Measurements from ENCODE around the gene LEP. TPM values are rescaled to one million over a fixed set of nuclear protein-coding genes. Genes with fewer than 3 reads are reported as not detected.

Gene LEP
- total RNA-seq, 1 experiment from 2014 or later = not detected

- Histone ChIP-seq H3K4me1 (peaks cover 8% of the 10 kb centered on the region), H3K4me3 (ENCODE audit: low read depth, low read length) (no peak overlapping the region), H3K9me3 (peaks cover 3% of the 10 kb centered on the region; the same call in 1 of the 2 replicates), H3K27me3 (replicated peaks; ENCODE audit: control insufficient read depth, insufficient read depth, low read length) (no peaks in the 10 kb centered on the region), H3K36me3 (ENCODE audit: control insufficient read depth, insufficient read depth, low read length) (no peaks in the 10 kb centered on the region)
- POLR2A ChIA-PET = no interaction called here
- CTCF ChIA-PET = no interaction called here
- BruUV-seq (replicated peaks) = no TSS peak
- DNase-seq = no peak
- intact Hi-C loops (cut with micrococcal nuclease; ENCODE audit: unreplicated experiment) = loop anchor here (5.0 kb wide), 1 partner anchor 42 kb away; no protein-coding TSS in a partner anchor
- no peak overlapping the region for H3K4me3 Mint-ChIP-seq (ENCODE audit: unreplicated experiment)
- no peak overlapping the region for H3K27ac Mint-ChIP-seq (ENCODE audit: unreplicated experiment)
- TF ChIP-seq CTCF (IDR thresholded peaks at IDR 0.05; ENCODE audit: insufficient read depth in 1 of 2, low read depth in 1 of 2, low read length in 1 of 2, severe bottlenecking in 1 of 2, unreplicated experiment in 1 of 2) = no peak
- peaks cover 6% of the 10 kb centered on the region for H3K4me1 Mint-ChIP-seq (ENCODE audit: low read depth, unreplicated experiment)
- no peaks in the 10 kb centered on the region for H3K27me3 Mint-ChIP-seq (ENCODE audit: insufficient read depth, unreplicated experiment)
- peaks cover 9% of the 10 kb centered on the region for H3K9me3 Mint-ChIP-seq (ENCODE audit: unreplicated experiment)
- no peaks in the 10 kb centered on the region for H3K36me3 Mint-ChIP-seq (ENCODE audit: insufficient read depth, unreplicated experiment)
These were observed 58.1 kb downstream of the LEP start for GRCh38 chr7:128299109-128299607.

DNA sequence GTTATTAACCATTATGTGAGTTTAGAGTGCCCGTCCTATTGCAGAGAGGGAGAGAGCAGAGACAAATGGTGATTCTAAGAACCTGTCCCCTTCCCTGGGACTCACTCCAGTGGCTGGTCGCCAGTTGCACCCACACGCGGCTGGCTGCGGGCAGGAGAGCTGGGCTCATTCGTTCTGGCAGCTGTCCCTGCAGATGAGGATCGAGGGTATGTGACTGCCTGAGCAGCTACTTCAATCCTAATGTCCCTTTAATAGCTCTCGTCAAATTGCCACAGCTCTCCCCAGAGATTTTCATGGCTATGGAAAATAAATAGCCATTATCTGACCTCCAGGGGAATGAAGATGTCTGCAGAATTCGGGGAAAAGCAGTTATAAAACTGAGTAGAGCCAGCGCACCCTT lies 61.1 kb downstream of the LEP start:
- Histone ChIP-seq H3K9me3 (peaks cover 3% of the 10 kb centered on the region; the same call in 1 of the 2 replicates), H3K4me1 (peaks cover 8% of the 10 kb centered on the region), H3K4me3 (ENCODE audit: low read depth, low read length) (no peak overlapping the region), H3K27me3 (replicated peaks; ENCODE audit: control insufficient read depth, insufficient read depth, low read length) (no peaks in the 10 kb centered on the region), H3K36me3 (ENCODE audit: control insufficient read depth, insufficient read depth, low read length) (no peaks in the 10 kb centered on the region)
- Mint-ChIP-seq H3K4me3 (ENCODE audit: unreplicated experiment) (no peak overlapping the region), H3K27ac (ENCODE audit: unreplicated experiment) (no peak overlapping the region), H3K4me1 (ENCODE audit: low read depth, unreplicated experiment) (peaks cover 6% of the 10 kb centered on the region), H3K27me3 (ENCODE audit: insufficient read depth, unreplicated experiment) (no peaks in the 10 kb centered on the region), H3K36me3 (ENCODE audit: insufficient read depth, unreplicated experiment) (peaks cover 25% of the 10 kb centered on the region), H3K9me3 (ENCODE audit: unreplicated experiment) (peaks cover 9% of the 10 kb centered on the region)
- ChIA-PET CTCF (interaction anchor here (1.5 kb wide), 1 partner anchor 86 kb away, joined by 3 read pairs; no protein-coding TSS in a partner anchor), POLR2A (no interaction called here)
- DNase-seq = no peak
- intact Hi-C loops (cut with micrococcal nuclease; ENCODE audit: unreplicated experiment) = no loop called here
- no peak for TF ChIP-seq CTCF (IDR thresholded peaks at IDR 0.05; ENCODE audit: insufficient read depth in 1 of 2, low read depth in 1 of 2, low read length in 1 of 2, severe bottlenecking in 1 of 2, unreplicated experiment in 1 of 2)
- BruUV-seq (replicated peaks) = no TSS peak

GRCh38 chr7:128303133-128303532 lies 62.1 kb downstream of the LEP start:
- POLR2A ChIA-PET = interaction anchor here (0.6 to 0.7 kb wide), 2 partner anchors 24 to 663 kb away, joined by 3 to 4 read pairs; no protein-coding TSS in a partner anchor
- H3K4me1 Mint-ChIP-seq (ENCODE audit: low read depth, unreplicated experiment) = peaks cover 4% of the 10 kb centered on the region
- H3K27me3 Mint-ChIP-seq (ENCODE audit: insufficient read depth, unreplicated experiment) = no peaks in the 10 kb centered on the region
- no peaks in the 10 kb centered on the region for H3K27me3 ChIP-seq (replicated peaks; ENCODE audit: control insufficient read depth, insufficient read depth, low read length)
- H3K27ac Mint-ChIP-seq (ENCODE audit: unreplicated experiment) = no peak overlapping the region
- H3K36me3 ChIP-seq (ENCODE audit: control insufficient read depth, insufficient read depth, low read length) = no peaks in the 10 kb centered on the region
- peaks cover 6% of the 10 kb centered on the region for H3K4me1 ChIP-seq
- H3K9me3 Mint-ChIP-seq (ENCODE audit: unreplicated experiment) = peaks cover 5% of the 10 kb centered on the region
- no peak overlapping the region for H3K4me3 ChIP-seq (ENCODE audit: low read depth, low read length)
- no peak overlapping the region for H3K4me3 Mint-ChIP-seq (ENCODE audit: unreplicated experiment)
- CTCF ChIA-PET = interaction anchor here (1.5 kb wide), 1 partner anchor 85 kb away, joined by 3 read pairs; no protein-coding TSS in a partner anchor
- TF ChIP-seq CTCF (IDR thresholded peaks at IDR 0.05; ENCODE audit: insufficient read depth in 1 of 2, low read depth in 1 of 2, low read length in 1 of 2, severe bottlenecking in 1 of 2, unreplicated experiment in 1 of 2) = no peak
- intact Hi-C loops (cut with micrococcal nuclease; ENCODE audit: unreplicated experiment) = no loop called here
- peaks cover 3% of the 10 kb centered on the region; the same call in 1 of the 2 replicates for H3K9me3 ChIP-seq
- H3K36me3 Mint-ChIP-seq (ENCODE audit: insufficient read depth, unreplicated experiment) = peaks cover 33% of the 10 kb centered on the region
- no TSS peak for BruUV-seq (replicated peaks)
- no peak for DNase-seq
